ENCODE measurements around the gene RAI1.

DNA sequence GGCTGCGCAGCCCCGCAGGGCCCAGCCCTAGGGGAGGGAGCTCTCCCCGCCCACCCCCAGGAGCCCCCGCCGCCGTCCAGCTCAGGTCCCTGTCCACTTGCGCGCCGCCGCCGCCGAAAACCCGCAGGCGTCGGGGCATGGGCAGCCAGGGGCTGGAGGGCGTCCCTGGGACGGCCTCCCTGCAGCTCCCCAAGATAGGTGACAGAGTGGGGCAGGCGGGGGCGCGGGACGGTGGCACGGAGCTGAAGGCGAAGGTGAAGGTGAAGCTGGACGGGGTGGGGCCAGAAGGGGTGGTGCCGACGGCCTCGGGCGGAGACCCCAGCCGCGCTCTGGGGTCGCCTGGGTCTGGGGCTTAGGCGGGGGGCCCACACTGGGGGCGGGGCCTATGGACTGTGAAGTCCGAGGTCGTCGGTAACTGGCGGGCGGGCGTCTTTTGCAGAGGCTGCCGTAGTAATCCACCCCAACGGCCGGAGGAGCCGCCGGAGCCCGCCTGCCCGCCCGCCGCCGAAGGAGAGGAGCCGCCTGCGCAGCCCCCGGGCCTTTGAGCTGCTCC lies 128.3 kb downstream of the RAI1 start:
- TF ChIP-seq CTCF (conservative IDR thresholded peaks at IDR 0.05; ENCODE audit: low read length) (no peak), EZH2phosphoT487 (IDR thresholded peaks at IDR 0.05; ENCODE audit: borderline replicate concordance, low read depth, low read length) (no peak)

All from OCI-LY7 (cell line).